KOPT-K1 (cell line): ENCODE results near the gene RNF168.

Experiments used
- H3K27ac ChIP-seq: fragments of 200-600 bp; sonication (generic); 2 replicates; pipeline ENCODE4 v1.5.1; 2016; ENCODE audit warnings: antibody characterized with exemption, mild to moderate bottlenecking, low read depth, low read length; ENCODE audit not compliant: poor library complexity, severe bottlenecking
- H3K36me3 ChIP-seq: fragments of 200-600 bp; sonication (generic); 2 replicates; pipeline ENCODE4 v1.5.1; 2017; ENCODE audit warnings: antibody characterized with exemption, mild to moderate bottlenecking, low read length, moderate library complexity; ENCODE audit not compliant: insufficient read depth
- H3K9me3 ChIP-seq: fragments of 200-600 bp; sonication (generic); 2 replicates; pipeline ENCODE4 v1.5.1; 2017; ENCODE audit warnings: antibody characterized with exemption, low read length, mild to moderate bottlenecking; ENCODE audit not compliant: insufficient read depth, poor library complexity, severe bottlenecking

The RNF168 gene

DNA sequence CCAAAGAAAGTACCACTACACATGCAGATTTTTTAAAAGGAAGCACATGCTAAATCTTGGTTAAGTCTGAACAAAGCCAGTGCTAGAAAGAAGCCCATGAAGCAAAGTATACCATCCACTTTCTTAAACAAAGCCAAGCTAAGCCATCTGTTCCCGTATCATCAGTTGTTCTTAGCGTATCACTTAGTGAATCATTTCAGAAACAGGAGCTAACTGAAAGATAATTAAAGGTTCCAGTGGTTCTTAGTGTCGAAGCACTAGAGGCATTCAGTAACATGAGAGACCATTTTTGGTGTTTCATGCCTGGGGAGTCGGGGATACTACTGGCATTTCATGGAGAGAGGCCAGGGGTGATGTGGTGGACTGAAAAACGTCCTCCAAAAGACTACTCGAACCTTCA lies 84.2 kb downstream of the RNF168 start:
- H3K27ac ChIP-seq: no peak overlapping the region
- no peaks in the 10 kb centered on the region for H3K9me3 ChIP-seq

More for the DNA sequence above, 84.2 kb downstream of the RNF168 start:
- peaks cover 6% of the 10 kb centered on the region; the same call in 1 of the 2 replicates for H3K36me3 ChIP-seq
